GM12891 (cell line): ENCODE measurements around the gene TM2D1.

Experiments
- PAX5 ChIP-seq: IDR thresholded peaks from 2 replicates; pipeline ENCODE4 v1.6.1; 2011; ENCODE audit warnings: low read length, moderate library complexity, mild to moderate bottlenecking; ENCODE audit not compliant: insufficient read depth, severe bottlenecking
- POLR2A ChIP-seq: IDR thresholded peaks from 2 replicates; pipeline ENCODE4 v1.6.1; 2011; ENCODE audit warnings: low read depth, low read length, control low read depth
- POLR2AphosphoS5 ChIP-seq: IDR thresholded peaks from 2 replicates; pipeline ENCODE4 v1.6.1; 2011; ENCODE audit warnings: low read depth, low read length, control low read depth
- POU2F2 ChIP-seq: IDR thresholded peaks from 2 replicates; pipeline ENCODE4 v1.6.1; 2011; ENCODE audit warnings: low read depth, mild to moderate bottlenecking, control low read depth, low read length, moderate library complexity
- SPI1 ChIP-seq: IDR thresholded peaks from 2 replicates; pipeline ENCODE4 v1.6.1; 2011; ENCODE audit warnings: low read depth, low read length, control low read depth

DNA sequence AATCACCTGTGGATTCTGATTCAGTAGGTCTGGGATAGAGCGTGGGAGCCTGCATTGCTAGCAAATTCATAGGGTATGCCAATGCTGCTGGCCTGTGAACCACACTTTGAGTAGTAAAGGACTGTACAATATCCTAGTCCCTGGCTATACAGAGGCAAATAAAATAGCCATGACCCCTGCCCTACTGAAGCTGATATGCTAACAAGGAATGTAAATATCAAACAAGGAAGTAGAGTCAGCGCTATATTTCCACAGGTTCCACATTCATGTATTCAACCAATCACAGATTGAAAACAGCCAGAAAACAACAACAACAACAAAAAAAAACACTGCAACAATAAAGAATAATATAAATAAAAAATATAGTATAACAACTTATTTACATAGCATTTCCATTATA lies 77.8 kb downstream of the TM2D1 start:
- TF ChIP-seq POLR2A, result no peak
- no peak for TF ChIP-seq POLR2AphosphoS5
- TF ChIP-seq POU2F2, result no peak
- TF ChIP-seq SPI1, result no peak
- no peak for TF ChIP-seq PAX5
